IPS-18a (cell line): ENCODE data around the gene ZNF76.

Experiments
- H3K27ac ChIP-seq: one replicate; pipeline ENCODE4 v1.5.1; 2013; ENCODE audit warnings: low read length
- H3K27me3 ChIP-seq: one replicate; pipeline ENCODE4 v1.6.1; 2013; ENCODE audit warnings: mild to moderate bottlenecking, low read length; ENCODE audit not compliant: control insufficient read depth, insufficient read depth
- H3K36me3 ChIP-seq: one replicate; pipeline ENCODE4 v1.6.1; 2013; ENCODE audit warnings: low read depth, low read length; ENCODE audit not compliant: control insufficient read depth
- H3K4me1 ChIP-seq: one replicate; pipeline ENCODE4 v1.6.1; 2013; ENCODE audit warnings: low read depth, low read length; ENCODE audit not compliant: control insufficient read depth
- H3K4me3 ChIP-seq: one replicate; pipeline ENCODE4 v1.5.1; 2013; ENCODE audit warnings: low read length
- H3K9ac ChIP-seq: one replicate; pipeline ENCODE4 v1.6.1; 2013; ENCODE audit warnings: mild to moderate bottlenecking, low read length, moderate library complexity
- H3K9me3 ChIP-seq: one replicate; pipeline ENCODE4 v1.6.1; 2013; ENCODE audit warnings: low read depth, low read length; ENCODE audit not compliant: control insufficient read depth

Gene ZNF76

DNA sequence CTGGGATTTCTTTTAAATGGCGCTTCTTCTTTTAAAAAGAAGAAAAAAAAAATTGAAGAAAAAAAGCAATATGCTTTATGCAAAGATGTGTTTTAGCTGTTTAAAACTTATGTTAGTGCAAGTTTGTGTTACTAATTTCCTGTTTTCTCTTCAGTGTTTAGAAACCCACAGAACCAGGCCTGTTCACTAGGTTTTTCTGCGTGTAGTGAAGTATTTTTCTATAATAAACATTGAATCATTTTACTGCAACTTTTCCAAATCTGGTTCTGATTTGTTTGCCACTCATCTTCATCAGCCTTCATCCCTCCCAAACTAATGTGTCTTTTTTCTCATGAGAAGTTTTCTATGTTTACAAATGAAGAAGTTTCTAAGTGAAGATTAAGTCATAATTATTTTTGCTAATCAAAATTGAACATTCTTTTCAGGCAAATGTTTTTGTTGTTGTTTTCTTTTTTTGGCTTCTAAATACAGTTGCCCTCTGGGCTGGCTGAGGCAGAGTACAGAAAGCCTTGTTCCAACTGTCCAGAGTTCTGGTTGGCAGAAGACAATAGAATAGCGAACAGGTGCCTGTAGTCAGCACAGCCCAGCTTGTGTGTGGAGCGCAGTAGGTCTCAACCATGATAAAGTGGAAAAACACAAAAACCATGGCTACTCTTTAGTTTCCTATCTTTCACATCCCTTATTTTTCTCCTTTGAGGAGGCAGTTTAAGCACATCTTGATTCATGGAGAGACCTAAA is 14.5 kb downstream of the ZNF76 start:
- no peak overlapping the region for H3K27ac ChIP-seq
- H3K9me3 ChIP-seq: no peaks in the 10 kb centered on the region
- no peaks in the 10 kb centered on the region for H3K4me1 ChIP-seq
- no peaks in the 10 kb centered on the region for H3K27me3 ChIP-seq
- no peak overlapping the region for H3K4me3 ChIP-seq
- H3K9ac ChIP-seq: no peak overlapping the region
- H3K36me3 ChIP-seq: no peaks in the 10 kb centered on the region

DNA sequence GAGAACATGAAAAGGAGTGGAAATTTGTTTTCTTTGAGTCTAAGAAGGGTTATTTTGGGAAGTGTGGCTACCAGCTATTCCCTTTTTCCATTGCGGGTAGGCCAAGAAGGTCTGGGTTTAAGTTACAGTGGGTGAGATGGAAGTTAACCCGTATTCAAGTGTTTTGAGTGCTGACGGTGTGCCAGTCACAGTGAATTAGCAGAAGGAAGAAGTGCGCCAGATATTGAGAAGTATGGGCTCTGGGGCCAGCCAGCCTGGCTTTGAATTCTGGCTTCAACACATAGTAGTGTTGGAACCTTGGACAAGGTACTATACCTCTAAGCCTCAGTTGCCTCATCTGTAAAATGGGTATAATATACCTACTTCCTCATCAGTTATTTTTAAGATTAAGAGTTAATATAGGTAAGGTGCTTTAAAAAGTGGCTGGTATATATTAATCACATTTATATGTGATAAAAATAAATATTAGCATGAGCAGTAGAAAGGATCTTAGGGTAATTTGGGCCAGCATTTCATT is 16.3 kb downstream of the ZNF76 start:
- Histone ChIP-seq H3K27ac (no peak overlapping the region), H3K4me1 (no peaks in the 10 kb centered on the region), H3K9ac (no peak overlapping the region), H3K4me3 (no peak overlapping the region), H3K36me3 (no peaks in the 10 kb centered on the region), H3K27me3 (no peaks in the 10 kb centered on the region), H3K9me3 (no peaks in the 10 kb centered on the region)

DNA sequence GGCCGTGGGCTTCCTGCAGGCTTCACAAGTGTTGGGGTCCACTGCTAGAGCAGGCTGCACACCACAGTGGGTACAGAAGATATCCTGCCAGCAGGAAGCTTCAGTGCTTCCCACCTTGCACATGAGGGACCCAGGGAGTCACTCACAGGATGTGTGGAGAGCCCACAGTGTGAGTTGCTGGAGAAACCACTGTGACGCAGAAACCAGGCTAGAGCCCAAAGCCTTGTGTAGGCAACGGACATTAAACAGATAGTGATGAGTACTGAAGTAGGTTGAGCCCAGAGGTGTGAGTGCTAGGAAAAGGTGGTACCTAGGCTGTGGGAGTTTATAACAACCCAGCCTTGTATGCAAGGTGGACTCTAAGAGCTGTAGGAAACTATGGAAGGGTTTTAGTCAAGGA is 19.2 kb downstream of the ZNF76 start:
- H3K9me3 ChIP-seq: no peaks in the 10 kb centered on the region
- H3K4me3 ChIP-seq: no peak overlapping the region
- no peak overlapping the region for H3K27ac ChIP-seq
- H3K36me3 ChIP-seq: peaks cover 11% of the 10 kb centered on the region
- no peaks in the 10 kb centered on the region for H3K4me1 ChIP-seq
- H3K27me3 ChIP-seq: no peaks in the 10 kb centered on the region
- H3K9ac ChIP-seq: no peak overlapping the region

DNA sequence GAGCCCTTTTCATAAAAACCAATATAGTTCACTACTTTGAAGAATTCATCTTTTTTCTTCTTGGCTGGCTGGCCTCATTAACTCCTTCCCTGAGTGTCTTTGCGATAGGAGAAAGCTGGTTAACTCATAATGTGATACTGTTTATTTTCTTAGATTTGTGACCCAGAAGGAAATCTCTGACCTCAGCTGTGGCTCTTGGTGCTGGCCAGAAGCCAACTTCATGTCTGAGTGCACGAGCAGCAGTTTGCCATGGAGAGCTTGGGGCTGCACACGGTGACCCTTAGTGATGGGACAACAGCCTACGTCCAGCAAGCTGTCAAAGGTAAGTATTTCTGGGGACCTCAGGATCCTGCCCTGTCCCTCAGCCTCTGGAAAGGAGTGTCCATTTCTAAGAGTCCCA is 21.4 kb downstream of the ZNF76 start:
- H3K27me3 ChIP-seq: no peaks in the 10 kb centered on the region
- H3K9me3 ChIP-seq: no peaks in the 10 kb centered on the region
- peaks cover 18% of the 10 kb centered on the region for H3K36me3 ChIP-seq
- no peak overlapping the region for H3K4me3 ChIP-seq
- no peak overlapping the region for H3K27ac ChIP-seq
- no peak overlapping the region for H3K9ac ChIP-seq
- no peaks in the 10 kb centered on the region for H3K4me1 ChIP-seq

DNA sequence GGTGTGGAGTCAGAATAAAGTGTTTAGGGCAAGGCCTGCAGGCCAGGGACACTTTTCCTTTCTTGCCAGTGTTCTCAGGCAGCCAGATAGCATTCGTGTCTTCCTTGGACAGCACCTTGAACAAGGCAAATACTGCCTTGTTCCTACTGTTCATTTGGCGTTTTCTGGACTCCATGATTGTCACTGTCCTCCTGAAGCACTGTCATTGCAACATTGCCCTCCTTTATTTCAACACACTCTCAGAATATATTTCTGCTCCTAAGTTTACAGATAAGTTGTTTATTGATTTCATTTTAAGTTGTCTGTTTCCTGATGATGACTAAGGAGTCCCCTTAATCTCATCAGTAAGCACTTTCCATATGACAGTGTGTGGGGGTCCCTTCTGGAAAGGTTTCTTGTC is 22.9 kb downstream of the ZNF76 start:
- Histone ChIP-seq H3K9me3 (no peaks in the 10 kb centered on the region), H3K27ac (no peak overlapping the region)

DNA sequence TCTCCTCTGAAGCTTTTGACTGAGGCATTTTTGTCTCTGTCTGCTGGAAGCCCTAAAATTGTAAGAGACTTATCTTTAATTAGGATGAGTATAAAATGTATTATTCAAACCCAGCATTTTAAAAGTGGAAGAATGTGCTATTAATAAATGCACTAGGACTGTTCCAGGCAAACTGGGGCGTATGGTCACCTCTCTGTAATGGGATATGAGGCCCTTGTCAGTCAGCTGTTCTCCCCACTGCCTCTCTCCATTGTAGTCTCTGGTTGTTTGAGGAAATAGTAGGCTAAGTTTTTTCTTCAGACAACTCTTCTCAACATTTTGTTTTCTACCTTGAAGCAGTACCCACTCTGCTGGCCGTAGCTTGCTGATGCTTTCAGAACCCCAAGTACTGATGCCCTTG is 23.8 kb downstream of the ZNF76 start:
- no peaks in the 10 kb centered on the region for H3K27me3 ChIP-seq
- no peaks in the 10 kb centered on the region for H3K4me1 ChIP-seq
- H3K9me3 ChIP-seq: no peaks in the 10 kb centered on the region
- no peak overlapping the region for H3K4me3 ChIP-seq
- H3K9ac ChIP-seq: no peak overlapping the region
- H3K36me3 ChIP-seq: peaks cover 23% of the 10 kb centered on the region
- H3K27ac ChIP-seq: no peak overlapping the region

More for the DNA sequence above, 22.9 kb downstream of the ZNF76 start:
- peaks cover 20% of the 10 kb centered on the region for H3K36me3 ChIP-seq
- no peaks in the 10 kb centered on the region for H3K27me3 ChIP-seq
- H3K4me1 ChIP-seq: no peaks in the 10 kb centered on the region
- H3K9ac ChIP-seq: no peak overlapping the region
- H3K4me3 ChIP-seq: no peak overlapping the region

DNA sequence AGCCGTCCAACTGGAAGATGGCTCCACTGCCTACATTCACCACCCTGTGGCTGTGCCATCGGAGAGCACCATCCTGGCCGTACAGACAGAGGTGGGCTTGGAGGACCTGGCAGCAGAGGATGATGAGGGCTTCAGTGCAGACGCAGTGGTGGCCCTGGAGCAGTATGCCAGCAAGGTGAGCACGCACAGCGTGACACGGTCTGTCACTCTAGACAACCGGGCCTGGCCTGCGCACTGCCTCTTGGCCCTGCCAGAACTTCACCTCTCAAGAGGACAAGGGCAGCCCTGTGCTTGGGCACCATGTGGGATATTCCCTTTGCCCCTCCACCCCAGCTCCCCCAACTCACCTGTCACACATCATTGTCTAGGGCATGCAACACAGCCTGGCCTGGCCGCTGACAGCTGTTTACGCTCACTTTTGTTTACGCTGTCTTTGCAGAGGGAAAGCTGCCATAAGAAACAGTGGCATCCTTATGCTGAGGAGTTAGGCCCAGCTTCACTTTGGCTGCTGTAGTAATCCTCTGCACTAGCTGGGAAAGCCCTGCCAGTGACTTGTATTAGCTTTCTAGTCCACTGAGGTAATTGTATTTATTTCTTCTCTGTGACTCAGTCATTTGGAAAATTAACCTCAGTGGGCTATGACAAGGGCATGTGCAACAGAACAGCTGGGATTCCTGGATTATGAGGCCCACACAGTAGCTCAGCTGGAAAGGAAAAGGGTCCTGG is 28.3 kb downstream of the ZNF76 start:
- Histone ChIP-seq H3K9me3 (no peaks in the 10 kb centered on the region), H3K36me3 (peaks cover 25% of the 10 kb centered on the region), H3K27me3 (no peaks in the 10 kb centered on the region), H3K9ac (no peak overlapping the region), H3K4me3 (no peak overlapping the region), H3K27ac (no peak overlapping the region), H3K4me1 (no peaks in the 10 kb centered on the region)

DNA sequence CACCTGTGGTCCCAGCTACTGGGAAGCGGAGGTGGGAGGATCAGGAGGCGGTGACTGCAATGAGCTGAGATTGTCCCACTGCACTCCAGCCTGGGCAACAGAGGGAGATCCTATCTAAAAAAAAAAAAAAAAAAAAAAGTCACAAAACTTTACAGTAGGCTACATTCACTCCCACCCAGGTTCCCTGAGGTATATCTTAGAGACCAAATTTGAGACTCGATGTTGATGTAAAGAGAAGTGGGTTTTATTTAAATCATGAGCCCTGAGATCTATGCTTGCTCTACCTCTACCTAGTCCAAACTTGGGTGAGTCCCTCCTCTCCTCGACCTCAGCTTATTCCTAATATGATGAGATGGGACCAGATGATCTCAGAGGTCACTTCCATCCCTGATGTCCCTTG is 29.3 kb downstream of the ZNF76 start:
- no peaks in the 10 kb centered on the region for H3K4me1 ChIP-seq
- peaks cover 24% of the 10 kb centered on the region for H3K36me3 ChIP-seq
- H3K27ac ChIP-seq: no peak overlapping the region
- H3K9ac ChIP-seq: no peak overlapping the region
- no peaks in the 10 kb centered on the region for H3K27me3 ChIP-seq
- H3K9me3 ChIP-seq: no peaks in the 10 kb centered on the region
- H3K4me3 ChIP-seq: no peak overlapping the region

DNA sequence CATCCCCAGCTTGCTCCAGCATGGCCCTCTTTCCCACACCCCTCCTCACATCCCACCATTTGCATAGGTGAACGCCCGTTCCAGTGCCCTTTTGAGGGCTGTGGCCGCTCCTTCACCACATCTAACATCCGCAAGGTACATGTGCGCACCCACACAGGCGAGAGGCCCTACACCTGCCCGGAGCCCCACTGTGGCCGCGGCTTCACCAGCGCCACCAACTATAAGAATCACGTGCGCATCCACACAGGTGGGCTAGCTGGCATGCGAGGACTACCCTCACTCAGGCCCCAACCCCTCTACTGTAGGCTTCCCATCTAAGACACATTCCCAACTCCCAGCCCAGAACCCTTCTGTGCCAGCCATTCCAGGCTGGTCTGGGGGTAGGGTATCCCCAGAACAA is 32.0 kb downstream of the ZNF76 start:
- Histone ChIP-seq H3K36me3 (peaks cover 23% of the 10 kb centered on the region), H3K27ac (no peak overlapping the region), H3K9ac (no peak overlapping the region), H3K4me3 (no peak overlapping the region), H3K9me3 (no peaks in the 10 kb centered on the region), H3K4me1 (no peaks in the 10 kb centered on the region), H3K27me3 (no peaks in the 10 kb centered on the region)

DNA sequence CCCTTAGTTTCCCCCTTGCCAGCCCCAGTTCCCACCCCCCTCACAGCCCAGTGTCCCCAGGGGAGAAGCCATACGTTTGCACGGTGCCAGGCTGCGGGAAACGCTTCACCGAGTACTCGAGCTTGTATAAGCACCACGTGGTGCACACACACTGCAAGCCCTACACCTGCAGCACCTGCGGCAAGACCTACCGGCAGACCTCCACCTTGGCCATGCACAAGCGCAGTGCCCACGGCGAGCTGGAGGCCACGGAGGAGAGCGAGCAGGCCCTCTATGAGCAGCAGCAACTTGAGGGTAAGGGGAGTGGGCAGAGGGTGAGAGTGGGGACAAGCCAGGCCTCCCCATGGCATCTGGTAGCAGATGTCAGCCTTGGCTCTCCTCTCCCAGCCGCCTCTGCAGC is 33.0 kb downstream of the ZNF76 start:
- H3K27ac ChIP-seq: no peak overlapping the region
- H3K9ac ChIP-seq: no peak overlapping the region
- H3K27me3 ChIP-seq: no peaks in the 10 kb centered on the region
- peaks cover 4% of the 10 kb centered on the region for H3K4me1 ChIP-seq
- H3K4me3 ChIP-seq: no peak overlapping the region
- peaks cover 21% of the 10 kb centered on the region for H3K36me3 ChIP-seq
- no peaks in the 10 kb centered on the region for H3K9me3 ChIP-seq

DNA sequence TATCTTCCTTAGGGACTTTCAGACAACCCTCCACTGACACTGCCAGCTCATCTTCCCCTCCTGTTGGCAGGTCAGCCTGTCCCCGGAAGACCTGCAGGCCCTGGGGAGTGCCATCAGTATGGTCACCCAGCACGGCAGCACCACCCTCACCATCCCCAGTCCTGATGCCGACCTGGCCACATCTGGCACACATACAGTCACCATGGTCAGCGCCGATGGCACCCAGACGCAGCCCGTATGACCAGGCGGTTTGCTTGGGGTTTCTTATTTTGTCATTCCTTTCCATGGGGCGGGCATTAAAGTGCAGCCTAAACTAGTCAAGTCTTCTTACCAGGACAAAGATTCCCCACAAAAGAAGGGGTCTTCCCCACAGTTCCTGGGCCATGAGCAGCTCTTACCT is 34.1 kb downstream of the ZNF76 start:
- Histone ChIP-seq H3K9ac (no peak overlapping the region), H3K4me3 (no peak overlapping the region), H3K9me3 (no peaks in the 10 kb centered on the region), H3K36me3 (peaks cover 19% of the 10 kb centered on the region), H3K27ac (no peak overlapping the region), H3K27me3 (no peaks in the 10 kb centered on the region), H3K4me1 (peaks cover 8% of the 10 kb centered on the region)
